Forelimb muscle (tissue), 1 donor: ENCODE data around the gene TNK2. TPM values are rescaled to one million over a fixed set of nuclear protein-coding genes. Genes with fewer than 3 reads are reported as not detected.
"Not testable (repeated sequence)": the region's sequence is repeated elsewhere in the genome, so short reads cannot be mapped to it uniquely, and the experiment has no call there.

Experiments
- DNase-seq: peaks from one replicate; pipeline ENCODE4 v3.0.0-alpha.2; 2013; ENCODE audit warnings: low read depth
- polyA plus RNA-seq: library from polyadenylated mRNA; unstranded; fragments of 120-200 nt; gene quantifications from one replicate; pipeline ENCODE4 v1.2.1, GENCODE V29; 2013; ENCODE audit not compliant: insufficient read length

Gene TNK2
- polyA plus RNA-seq, 1 donor = 139 TPM

GRCh38 chr3:195916991-195917390, 8.6 kb upstream of the TNK2 start:
- DNase-seq = no peak

GRCh38 chr3:195916291-195916690, 7.9 kb upstream of the TNK2 start:
- no peak for DNase-seq

GRCh38 chr3:195914648-195915473, 6.5 kb upstream of the TNK2 start:
- DNase-seq = no peak

GRCh38 chr3:195914146-195914545, 5.8 kb upstream of the TNK2 start:
- not testable (repeated sequence) for DNase-seq

- no peak for DNase-seq
Measured at GRCh38 chr3:195913382-195913781, 5.0 kb upstream of the TNK2 start.

- DNase-seq = no peak
Measured at GRCh38 chr3:195911946-195912270, 3.6 kb upstream of the TNK2 start.

GRCh38 chr3:195911041-195911945, 2.9 kb upstream of the TNK2 start:
- DNase-seq = no peak

- no peak for DNase-seq
Measured at GRCh38 chr3:195910499-195910845, 2.1 kb upstream of the TNK2 start.

- DNase-seq = no peak
Measured at GRCh38 chr3:195909644-195910498, 1.5 kb upstream of the TNK2 start.

- DNase-seq = no peak
Measured at GRCh38 chr3:195908694-195909581, 587 bp upstream of the TNK2 start.

GRCh38 chr3:195907684-195907933, 742 bp downstream of the TNK2 start:
- no peak for DNase-seq

- no peak for DNase-seq
Measured at GRCh38 chr3:195906865-195907683, 1.3 kb downstream of the TNK2 start.

- no peak for DNase-seq
Measured at GRCh38 chr3:195905970-195906864, 2.1 kb downstream of the TNK2 start.

- DNase-seq = no peak
Measured at GRCh38 chr3:195904368-195904767, 4.0 kb downstream of the TNK2 start.

GRCh38 chr3:195903950-195904290, 4.4 kb downstream of the TNK2 start:
- DNase-seq = no peak

- not testable (repeated sequence) for DNase-seq
Measured at GRCh38 chr3:195902634-195903033, 5.7 kb downstream of the TNK2 start.

GRCh38 chr3:195901836-195902585, 6.3 kb downstream of the TNK2 start:
- DNase-seq = not testable (repeated sequence)

GRCh38 chr3:195900436-195901355, 7.7 kb downstream of the TNK2 start:
- DNase-seq = no peak
